Stimulated activated naive CD4-positive, alpha-beta T cell (primary cell): ENCODE results near the gene CIROP.
"Not testable (repeated sequence)": the region's sequence is repeated elsewhere in the genome, so short reads cannot be mapped to it uniquely, and the experiment has no call there.

Experiments
- DNase-seq, 6 experiments: peaks; one replicate each; lab custom pipeline; 2025; lab: John Stamatoyannopoulos, UW

CIROP gene

DNA sequence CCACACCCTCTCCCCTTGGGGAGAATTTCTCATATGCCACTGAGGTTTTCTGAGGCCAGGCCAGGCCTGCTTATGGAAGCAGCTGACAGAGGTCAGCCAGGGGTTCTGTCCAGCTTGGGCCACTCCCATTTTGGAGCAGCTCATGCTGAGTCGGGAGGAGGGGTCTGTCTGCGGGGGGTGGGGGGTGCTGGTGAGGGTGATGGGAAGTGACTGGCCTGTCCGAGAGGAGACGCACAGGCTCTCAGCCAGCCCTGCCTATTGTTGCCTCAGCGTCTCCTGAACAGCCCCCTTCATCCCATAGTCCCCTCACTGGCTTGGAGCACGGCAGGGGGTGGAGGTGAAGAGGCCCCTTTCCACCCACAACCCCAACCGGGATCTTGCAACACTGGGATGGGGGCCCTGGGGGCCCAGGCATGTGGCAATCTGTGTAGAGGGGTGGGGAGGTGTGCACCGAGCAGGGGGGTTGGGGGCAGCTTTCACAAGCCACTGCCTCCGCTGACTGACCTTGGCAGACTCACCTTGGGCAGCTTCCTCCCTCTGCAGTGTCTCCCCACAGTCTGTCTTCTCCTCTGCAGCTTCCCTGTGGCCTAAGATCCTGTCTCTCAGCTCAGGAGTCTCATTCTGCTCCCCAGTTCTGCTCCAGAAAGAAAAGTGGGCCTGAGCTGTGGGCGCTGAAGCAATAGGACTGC lies 8.8 kb upstream of the CIROP start:
- DNase-seq = no peak

DNA sequence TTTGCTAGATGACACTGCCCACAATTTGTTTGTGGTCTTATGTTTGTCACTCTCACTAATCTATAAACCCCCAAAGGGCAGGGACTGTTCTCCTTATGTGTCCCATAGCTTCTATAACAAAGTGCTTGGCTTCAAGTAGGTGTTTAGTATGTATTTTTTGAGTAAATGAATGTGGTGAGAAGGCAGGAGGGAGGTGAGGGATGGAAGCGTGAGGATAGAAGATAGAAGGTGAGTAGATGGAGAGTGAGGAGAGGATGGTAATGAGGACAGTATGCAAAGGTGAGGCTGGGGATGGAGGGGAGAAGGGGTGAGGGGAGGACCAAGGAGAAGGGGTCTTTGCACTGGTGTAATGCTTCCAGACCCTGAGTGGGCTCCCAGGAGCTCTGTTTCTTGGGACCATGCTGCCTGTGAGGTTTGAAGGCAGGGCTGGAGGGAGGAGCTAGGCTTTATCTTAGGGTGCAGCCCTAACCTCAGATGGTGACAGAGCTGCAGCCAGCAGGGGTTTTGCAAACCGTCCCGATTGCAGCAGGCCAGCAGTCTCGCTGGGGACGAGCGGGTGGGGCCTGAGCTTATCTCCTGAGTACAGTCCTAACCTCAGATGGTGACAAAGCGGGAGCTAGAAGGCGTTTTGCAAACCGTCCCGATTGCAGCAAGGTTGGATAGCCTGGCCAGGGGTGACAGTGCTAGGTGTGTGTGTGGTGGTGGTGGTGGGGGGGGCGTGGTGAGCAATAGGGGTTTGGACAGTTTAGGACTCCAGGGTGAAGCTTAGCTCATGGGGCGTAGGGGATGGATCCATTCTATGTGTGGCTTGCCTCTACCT lies 7.8 kb upstream of the CIROP start:
- DNase-seq = no peak

DNA sequence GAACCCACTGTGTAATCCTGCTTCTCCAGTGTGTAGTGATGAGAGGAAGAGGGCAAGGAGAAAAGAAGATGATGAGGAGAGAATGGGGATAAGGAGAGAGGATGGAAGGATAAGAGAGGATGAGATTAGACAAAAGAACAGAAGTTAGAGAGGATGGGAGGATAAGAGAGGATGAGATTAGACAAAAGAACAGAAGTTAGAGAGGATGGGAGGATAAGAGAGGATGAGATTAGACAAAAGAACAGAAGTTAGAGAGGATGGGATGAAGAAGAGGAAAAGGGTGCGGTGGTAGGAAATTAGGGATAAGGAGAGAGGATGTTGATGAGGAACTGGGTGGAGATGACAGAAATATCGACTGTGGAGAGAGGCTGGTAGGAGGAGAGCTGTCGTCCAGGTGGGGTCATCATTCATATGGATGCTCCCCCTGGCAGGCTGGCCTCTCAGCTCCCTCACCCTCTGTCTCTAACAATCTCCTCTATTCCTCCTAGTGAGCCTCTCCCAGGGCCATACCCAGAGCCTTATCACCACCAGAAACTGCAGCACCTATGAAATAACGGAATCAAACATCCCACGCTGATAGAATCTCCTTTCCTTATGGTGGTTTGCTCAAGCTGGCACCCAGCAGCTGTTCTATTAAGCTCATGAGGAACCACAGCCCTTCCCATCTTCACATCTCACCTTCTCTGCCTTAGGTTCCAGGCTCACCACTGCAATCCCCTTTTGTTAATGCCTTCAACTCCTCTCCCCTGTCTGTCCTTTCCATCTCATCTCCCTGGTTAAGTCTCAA lies 6.0 kb upstream of the CIROP start:
- DNase-seq = no peak

DNA sequence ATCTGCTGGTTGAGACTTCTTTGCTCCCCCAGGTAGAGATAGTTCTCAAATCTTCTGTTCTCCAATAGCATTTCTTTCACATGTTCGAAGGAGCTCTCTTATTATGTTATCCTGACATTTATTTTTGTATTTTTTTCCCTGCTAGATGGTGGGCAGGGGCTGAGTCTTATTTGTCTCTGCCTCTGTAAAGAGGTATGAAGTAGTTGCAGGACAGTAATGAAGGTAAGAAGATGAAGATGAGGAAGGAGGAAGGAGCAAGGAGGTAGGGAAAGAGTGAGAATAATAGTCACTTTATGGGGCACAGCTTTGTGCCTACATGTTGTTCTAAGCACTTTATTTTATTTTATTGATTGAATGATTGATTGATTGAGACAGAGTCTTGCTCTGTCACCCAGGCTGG lies 5.0 kb upstream of the CIROP start:
- no peak for DNase-seq

DNA sequence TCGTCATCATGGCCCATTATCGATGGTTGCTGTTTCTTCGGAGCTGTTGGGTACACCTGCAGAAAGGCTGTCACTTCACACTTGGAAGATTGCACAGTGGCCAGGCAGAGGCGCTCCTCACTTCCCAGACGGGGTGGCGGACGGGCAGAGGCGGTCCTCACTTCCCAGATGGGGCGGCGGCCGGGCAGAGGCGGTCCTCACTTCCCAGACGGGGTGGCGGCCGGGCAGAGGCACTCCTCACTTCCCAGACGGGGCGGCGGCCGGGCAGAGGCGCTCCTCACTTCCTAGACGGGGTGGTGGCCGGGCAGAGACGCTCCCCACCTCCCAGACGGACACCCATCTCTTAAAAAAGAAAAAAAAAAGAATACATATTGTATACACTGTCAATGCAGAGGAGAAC lies 3.4 kb upstream of the CIROP start:
- not testable (repeated sequence) for DNase-seq

DNA sequence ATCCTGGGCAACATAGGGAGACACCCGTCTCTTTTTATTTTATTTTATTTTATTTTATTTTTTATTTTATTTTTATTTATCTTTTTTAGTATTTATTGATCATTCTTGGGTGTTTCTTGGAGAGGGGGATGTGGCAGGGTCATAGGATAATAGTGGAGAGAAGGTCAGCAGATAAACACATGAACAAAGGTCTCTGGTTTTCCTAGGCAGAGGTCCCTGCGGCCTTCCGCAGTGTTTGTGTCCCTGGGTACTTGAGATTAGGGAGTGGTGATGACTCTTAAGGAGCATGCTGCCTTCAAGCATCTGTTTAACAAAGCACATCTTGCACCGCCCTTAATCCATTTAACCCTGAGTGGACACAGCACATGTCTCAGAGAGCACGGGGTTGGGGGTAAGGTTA lies 2.8 kb upstream of the CIROP start:
- DNase-seq = not testable (repeated sequence)

DNA sequence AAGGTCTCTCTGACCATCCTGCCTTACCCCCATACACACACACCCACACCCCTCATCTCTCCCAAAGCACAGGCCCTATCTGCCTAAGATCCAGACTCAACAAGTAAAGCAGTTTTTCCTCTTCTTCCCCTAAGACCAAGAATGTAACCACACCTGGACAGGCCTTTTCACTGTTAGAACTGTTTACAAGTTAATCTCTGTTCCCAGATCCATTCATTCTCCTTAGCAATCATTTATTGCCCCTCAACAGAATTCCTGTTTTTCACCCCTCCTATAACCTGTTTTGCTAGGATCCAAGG lies 1.9 kb upstream of the CIROP start:
- DNase-seq = no peak

DNA sequence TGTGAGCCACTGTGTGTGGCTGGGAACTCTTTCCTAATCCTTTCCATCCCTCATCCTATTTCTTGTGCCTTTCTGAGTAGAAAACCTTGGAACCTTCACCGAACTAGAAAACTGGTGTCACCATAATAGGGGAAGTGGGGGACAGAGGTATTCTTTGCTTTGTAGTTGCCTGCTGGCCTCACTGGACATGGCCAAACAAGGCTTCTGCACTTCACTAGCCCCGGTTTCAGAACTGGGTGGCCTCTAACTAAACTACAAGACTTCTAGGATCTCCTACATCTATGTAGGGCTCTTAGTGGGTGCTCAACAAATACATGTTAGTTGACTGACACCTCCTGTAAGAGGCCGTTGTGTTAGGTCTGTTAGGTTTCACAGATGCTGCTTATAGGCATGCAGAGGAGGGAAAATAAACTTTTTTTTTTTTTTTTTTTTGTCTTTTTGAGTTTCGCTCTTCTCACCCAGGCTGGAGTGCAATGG lies 597 bp upstream of the CIROP start:
- no peak for DNase-seq

DNA sequence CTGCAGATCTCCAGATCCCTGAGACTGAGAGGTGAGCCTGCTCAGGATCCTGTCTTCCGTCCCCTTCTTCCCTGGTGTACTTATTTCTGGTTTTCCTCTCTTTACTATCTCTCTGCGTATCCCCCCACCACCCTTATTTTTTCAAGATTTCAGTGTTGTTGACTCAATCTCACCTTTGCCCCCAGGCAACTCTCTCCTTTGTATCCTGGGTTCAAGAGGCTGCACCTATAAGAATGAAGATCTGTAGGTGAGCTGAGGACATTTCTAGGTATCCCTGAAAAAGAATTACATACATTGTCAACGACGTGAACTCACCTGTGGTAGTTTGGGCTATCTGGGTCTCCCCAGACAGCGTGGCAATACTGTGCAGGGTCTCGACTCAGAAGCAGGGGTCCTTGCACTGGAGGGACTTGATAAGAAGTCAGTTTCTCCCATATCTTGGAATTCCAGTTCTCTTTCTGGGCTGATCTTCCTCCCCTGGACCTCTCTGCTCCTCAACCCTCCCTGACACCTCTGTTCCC lies 659 bp downstream of the CIROP start:
- DNase-seq = no peak

DNA sequence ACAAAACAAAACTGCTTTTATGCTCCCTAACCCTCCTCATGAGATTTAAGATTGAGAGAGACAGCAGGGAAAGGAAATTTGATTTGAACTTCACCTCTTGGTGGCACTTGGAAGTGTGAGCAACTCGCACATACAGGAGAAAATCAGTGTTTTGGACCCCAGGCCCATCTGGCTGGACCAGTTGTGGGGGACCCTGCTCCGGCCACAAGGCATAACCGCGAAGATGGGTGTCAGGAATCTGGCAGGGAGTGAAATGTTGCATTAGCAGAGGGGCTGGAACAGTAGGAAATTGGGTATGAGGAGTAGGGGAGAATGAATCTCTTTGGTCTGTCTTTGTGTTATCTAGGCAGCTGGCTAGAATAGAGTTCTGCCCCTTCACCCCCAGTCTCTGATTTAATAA lies 1.2 kb downstream of the CIROP start:
- DNase-seq = no peak

DNA sequence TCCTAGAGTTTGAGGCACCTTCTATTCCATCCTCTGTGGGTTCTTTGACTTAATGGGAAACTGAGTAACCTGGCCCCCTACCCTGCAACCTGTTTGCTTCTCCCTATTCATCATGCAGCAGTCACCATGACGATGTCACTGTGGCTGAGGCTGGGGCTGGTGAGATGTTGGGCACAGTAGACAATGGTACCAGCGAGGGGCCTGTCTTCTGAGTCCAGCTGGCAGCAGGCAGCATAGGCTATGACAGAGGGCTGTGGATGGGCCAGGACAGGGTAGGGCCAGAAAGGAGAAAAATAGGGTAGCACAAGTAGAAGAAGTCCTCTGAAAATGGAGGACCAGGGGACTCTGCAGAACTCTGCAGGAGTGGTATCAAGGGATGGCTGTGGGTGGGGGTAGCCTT lies 2.0 kb downstream of the CIROP start:
- no peak for DNase-seq

DNA sequence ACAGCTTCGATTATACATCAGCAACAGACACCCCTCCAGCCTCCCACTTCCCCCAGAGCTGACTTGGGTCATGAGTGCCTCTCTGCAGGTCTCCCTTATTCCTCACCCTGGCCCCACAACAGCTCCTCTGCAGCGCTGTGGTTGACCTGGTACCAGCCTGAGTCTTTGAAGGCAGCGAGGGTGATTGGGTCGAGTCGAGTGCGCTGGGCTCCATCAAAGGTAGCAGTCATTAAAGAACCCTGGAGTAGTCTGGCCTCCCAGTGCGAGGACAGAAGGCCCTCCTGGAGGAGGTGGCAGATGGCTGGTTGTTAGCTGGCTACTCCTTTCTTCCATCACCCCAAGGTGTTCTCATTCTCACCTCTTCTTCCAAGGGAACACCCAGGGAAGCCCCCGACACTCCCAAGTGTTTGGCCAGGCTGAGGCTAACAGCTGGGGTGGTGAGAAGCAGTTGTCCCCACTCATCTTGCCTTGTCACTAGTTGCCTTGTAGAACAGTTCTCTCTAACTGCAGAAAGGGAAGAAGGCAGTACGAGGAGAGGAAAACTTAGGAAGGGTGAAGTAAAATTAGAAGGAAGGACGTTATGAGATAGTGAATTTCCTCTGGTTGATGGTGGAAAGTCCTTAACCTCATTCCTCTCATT lies 2.7 kb downstream of the CIROP start:
- no peak for DNase-seq

DNA sequence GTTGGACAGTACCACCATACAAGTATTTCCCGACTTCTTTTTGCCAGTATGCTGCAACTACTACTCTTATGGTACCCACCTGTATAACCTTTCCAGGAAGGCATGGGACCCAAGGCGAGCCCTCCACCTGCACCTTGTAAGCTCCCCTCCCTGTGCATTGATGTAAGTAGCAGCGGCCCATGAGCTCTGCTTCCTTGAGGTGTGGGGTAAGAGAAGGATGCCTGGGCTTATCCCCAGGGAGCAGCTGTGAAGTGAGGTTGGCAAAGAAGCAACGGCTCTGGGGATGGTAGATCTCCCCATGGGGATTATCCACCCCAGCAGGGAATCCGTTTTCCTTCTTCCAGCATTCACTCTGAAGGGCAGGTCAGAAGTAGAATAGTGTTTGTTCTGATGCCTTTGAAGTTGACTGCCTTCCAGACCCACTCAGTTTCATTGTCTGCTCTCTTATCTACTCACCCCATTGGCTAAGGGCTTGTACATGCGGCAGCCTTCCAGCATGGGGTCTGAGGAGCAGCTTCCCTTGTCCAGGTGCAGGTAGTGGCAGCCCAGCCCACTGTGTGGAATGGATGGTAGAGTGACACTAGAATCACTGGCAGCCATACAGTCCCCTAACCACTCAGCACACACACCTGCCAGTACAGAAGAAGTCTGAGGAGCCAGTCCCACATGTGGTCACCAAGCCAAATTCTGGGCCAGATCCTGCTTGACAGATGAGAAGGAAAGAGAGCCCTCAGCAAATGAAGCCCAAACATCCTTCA lies 3.4 kb downstream of the CIROP start:
- no peak for DNase-seq

DNA sequence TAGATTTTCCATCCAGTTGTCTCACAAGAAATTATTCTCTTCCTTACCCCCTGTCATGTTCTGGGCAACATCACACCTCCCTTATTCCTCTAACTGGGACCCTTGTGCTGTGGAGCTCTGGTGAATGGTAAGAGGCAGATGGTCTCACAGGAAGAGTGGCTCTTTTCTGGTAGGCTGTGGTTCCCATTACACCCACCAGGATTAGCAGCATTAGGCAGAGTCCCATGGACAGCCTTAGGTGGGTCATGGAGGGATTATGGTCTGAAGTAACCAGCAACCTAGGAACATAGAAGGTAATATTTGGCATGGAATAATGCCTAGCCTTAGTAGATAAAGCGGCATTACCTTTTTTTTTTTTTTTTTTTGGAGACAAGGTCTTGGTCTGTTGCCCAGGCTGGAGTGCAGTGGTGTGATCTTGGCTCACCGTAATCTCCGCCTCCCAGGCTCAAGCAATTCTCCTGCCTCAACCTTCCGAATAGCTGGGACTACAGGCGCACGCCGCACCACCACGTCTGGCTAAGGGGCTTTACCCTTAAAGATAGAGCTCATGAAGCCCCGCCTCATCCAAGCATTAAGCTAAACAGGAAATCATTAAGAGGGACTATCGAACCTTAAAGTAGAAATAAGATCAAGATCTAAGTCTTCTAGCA lies 5.5 kb downstream of the CIROP start:
- DNase-seq = no peak

DNA sequence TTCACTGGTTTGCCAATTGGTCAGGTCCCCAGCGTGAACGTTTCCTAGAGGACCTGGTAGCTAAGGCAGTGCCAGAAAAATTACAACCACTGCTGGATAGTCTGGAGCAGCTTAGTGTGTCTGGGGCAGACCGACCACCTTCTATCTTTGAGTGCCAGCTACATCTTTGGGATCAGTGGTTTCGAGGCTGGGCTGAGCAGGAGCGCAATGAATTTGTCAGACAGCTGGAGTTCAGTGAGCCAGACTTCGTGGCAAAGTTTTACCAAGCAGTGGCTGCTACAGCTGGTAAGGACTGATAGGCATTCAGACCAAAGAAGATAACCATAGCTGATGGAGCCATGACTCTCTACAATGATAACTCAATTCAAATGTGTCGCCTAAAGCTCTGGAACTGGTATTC lies 7.0 kb downstream of the CIROP start:
- no peak for DNase-seq

DNA sequence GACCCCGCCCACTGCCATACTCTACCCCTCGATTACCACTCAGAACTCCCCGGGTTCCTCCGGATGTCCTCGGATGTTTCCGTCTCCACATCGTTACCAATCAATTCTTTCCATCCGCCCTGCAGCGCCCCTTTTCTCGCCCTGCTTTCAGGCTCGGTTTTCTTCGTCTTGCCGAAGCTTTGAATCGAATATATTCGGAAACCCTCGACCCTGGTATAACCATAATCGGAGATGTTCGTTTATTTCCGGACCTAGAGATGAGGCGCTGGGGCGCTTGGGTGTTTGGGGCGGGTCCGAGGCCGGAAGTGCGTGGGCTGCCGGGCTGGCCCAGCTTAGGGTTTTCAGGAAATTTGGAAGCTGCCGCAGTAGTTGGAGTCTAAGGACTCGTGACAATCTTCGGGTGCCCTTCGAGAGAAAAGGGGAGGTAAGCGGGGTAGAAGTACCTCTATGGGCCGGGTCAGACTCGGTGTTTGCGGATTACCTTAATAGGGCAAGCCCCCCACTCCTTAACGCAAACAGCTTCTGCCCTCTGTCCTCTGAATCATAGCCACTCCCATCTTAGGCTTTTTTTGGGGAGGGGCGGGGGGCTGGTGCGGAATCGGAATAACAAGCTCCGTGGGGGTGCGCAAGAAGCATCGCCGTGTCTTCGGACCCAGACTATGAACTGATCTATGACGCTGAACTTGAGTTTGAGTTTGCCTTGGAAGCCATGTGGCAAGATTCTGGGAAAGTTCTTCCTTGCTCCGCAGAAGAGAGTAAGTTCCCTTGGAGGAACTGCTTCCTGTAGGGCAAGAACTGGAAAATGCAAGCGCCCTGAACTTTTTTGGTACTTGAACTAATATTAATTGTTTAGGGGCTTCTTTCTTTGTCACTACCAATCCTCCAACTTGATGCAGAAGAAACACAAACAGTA lies 9.3 kb downstream of the CIROP start, which contains the start of gene C14orf119:
TSS of gene C14orf119 (plus strand) at position 310 of the 913 bp plus-strand sequence. CDS start 2,154 bp downstream, outside the sequence.
- no peak for DNase-seq

DNA sequence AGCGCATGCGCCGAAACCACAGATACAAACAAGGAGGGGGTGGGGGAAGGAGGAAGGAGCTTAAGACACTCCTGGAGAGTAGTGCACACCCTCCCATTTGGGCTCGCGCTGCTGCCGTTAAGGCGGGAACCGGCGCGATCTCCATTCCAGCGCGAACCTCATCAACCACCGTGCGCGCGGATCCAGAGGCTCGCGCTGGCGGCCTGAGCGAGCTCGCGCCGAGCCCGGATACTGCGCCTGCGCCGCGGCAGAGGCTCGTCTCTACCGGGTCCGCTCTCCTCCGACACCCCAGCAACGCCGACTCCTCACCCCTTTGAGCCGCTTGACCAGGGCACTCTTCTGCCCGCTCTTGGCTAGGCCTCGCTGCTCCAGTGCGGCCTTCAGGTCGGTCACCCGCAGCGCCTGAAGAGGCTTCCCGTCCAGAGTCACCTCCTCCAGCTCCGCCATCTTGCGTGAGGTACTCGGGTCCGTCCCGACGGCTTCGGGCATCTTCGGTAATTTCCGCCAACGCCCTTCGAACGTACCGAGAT lies 10.1 kb downstream of the CIROP start, which contains the start of gene ACIN1:
TSS of gene ACIN1 (minus strand) at position 471 of the 530 bp plus-strand sequence. CDS start at position 447, 24 bp downstream.
- no peak for DNase-seq

DNA sequence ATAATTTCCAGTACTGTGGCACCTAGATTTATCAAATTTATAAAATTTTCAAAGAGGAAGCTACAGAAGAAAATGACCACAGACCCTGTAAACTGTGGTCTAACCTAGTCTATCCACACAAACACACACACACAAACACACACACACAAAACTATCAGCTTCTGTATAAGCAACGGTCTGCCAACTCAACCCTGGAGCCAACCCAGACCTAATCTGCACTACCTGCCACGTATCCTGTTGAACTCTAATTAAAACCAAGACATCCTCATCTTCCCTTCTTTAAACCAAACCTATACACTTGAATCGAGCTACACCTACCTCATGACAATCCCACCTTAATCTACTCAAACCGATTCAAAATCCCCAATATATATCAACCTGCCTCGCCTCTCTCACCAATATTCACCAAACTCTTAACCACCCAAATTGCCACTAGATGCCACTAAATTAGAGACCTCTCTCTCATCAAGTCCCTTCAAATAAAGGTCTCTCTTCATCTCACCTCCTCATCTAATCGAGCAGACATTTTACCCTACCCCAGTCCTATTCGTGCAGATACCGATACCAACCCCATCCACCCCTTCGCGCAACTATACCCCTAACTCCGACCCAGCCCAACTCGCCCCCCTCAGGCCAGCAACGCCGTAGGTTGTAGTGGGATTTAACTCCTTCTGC lies 10.7 kb downstream of the CIROP start:
- DNase-seq = no peak

DNA sequence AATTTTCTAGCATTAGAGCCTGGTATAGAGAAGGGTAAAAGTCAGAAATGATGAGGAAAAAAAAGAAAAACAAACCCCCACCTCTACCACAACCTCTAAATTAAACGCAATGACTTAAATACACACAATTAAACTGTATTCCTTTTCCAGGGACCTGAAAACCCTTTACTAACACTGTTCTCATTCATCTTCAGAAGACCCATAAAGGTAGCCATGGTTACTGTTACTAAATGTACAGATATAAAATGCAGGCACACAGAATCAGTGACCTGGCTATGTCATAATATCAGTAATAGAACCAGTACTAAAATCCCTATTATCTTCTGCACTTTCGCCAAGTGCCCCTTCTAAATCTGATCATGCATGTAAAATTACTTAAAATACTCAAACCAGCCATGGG lies 11.3 kb downstream of the CIROP start:
- no peak for DNase-seq
